SH-SY5Y (cell line): ENCODE data around the gene FUT3.

Experiments used
- GATA2 ChIP-seq: IDR thresholded peaks from 2 replicates; pipeline ENCODE4 v1.6.1; 2011; ENCODE audit warnings: mild to moderate bottlenecking, low read depth, low read length
- GATA3 ChIP-seq: IDR thresholded peaks from 2 replicates; pipeline ENCODE4 v1.6.1; 2011; ENCODE audit warnings: low read depth, mild to moderate bottlenecking, low read length, moderate library complexity

- no peak for TF ChIP-seq GATA3
- no peak for TF ChIP-seq GATA2
Observed at GRCh38 chr19:5832061-5832460, 19.2 kb downstream of the FUT3 start.
